OCI-LY1 (cell line): Measurements from ENCODE around the gene SLC15A4.

Source experiments
- H2AFZ ChIP-seq: fragments of 200-600 bp; sonication (generic), shearing (Covaris generic); 2 replicates; pipeline ENCODE4 v1.6.0; 2014; ENCODE audit warnings: antibody characterized with exemption, mild to moderate bottlenecking, low read length
- H3F3A ChIP-seq: fragments of 200-600 bp; sonication (generic), shearing (Covaris generic); 2 replicates; pipeline ENCODE4 v1.6.0; 2014; ENCODE audit warnings: mild to moderate bottlenecking, antibody characterized with exemption, low read length, moderate library complexity; ENCODE audit not compliant: insufficient read depth
- H3K27ac ChIP-seq: fragments of 200-600 bp; sonication (generic); 2 replicates; pipeline ENCODE4 v1.5.1; 2014; ENCODE audit warnings: low read length, mixed run types, mild to moderate bottlenecking, low read depth; ENCODE audit not compliant: poor library complexity, severe bottlenecking
- H3K27me3 ChIP-seq: fragments of 200-600 bp; sonication (generic); 2 replicates; pipeline ENCODE4 v1.6.0; 2014; ENCODE audit warnings: antibody characterized with exemption, mild to moderate bottlenecking, low read length, moderate library complexity; ENCODE audit not compliant: insufficient read depth
- H3K36me3 ChIP-seq: fragments of 200-600 bp; sonication (generic); 2 replicates; pipeline ENCODE4 v1.6.1; 2014; ENCODE audit warnings: mild to moderate bottlenecking, antibody characterized with exemption, low read length, moderate library complexity, mixed read lengths; ENCODE audit not compliant: insufficient read depth
- H3K4me1 ChIP-seq: fragments of 200-600 bp; sonication (generic); 2 replicates; pipeline ENCODE4 v1.5.1; 2014; ENCODE audit warnings: mild to moderate bottlenecking, low read length, moderate library complexity; ENCODE audit not compliant: insufficient read depth, severe bottlenecking
- H3K4me2 ChIP-seq: fragments of 200-600 bp; sonication (generic), shearing (Covaris generic); 2 replicates; pipeline ENCODE4 v1.6.1; 2014; ENCODE audit warnings: low read length
- H3K4me3 ChIP-seq: fragments of 200-600 bp; sonication (generic); 2 replicates; pipeline ENCODE4 v1.5.1; 2014; ENCODE audit warnings: low read length, low read depth, mild to moderate bottlenecking, mixed read lengths; ENCODE audit not compliant: poor library complexity, severe bottlenecking
- H3K79me2 ChIP-seq: fragments of 200-600 bp; shearing (Covaris generic); 2 replicates; pipeline ENCODE4 v1.6.1; 2016; ENCODE audit warnings: mixed run types, low read length, mixed read lengths; ENCODE audit not compliant: insufficient read depth
- H3K9ac ChIP-seq: fragments of 200-600 bp; sonication (generic), shearing (Covaris generic); 2 replicates; pipeline ENCODE4 v1.6.1; 2014; ENCODE audit warnings: mild to moderate bottlenecking, low read length, mixed read lengths
- H3K9me2 ChIP-seq: fragments of 200-600 bp; sonication (generic), shearing (Covaris generic); 2 replicates; pipeline ENCODE4 v1.6.1; 2014; ENCODE audit warnings: low read depth, mild to moderate bottlenecking, low read length, mixed read lengths
- H3K9me3 ChIP-seq: fragments of 200-600 bp; shearing (Covaris generic); 2 replicates; pipeline ENCODE4 v1.6.1; 2014; ENCODE audit warnings: low read length, mixed read lengths
- H4K20me1 ChIP-seq: fragments of 200-600 bp; sonication (generic), shearing (Covaris generic); 2 replicates; pipeline ENCODE4 v1.6.0; 2016; ENCODE audit warnings: mild to moderate bottlenecking, low read length; ENCODE audit not compliant: insufficient read depth
- CTCF ChIP-seq: fragments of 200-600 bp; sonication (generic), shearing (Covaris generic); IDR thresholded peaks from 2 replicates; pipeline ENCODE4 v1.5.1; 2017; ENCODE audit warnings: mild to moderate bottlenecking, antibody characterized with exemption, low read length, moderate library complexity, mixed read lengths
- EZH2 ChIP-seq: fragments of 200-600 bp; sonication (generic), shearing (Covaris generic); IDR thresholded peaks from 2 replicates; pipeline ENCODE4 v1.8.0; 2017; ENCODE audit warnings: borderline replicate concordance, mixed run types, mild to moderate bottlenecking, antibody characterized with exemption, low read length, moderate library complexity, mixed read lengths

SLC15A4 gene

GRCh38 chr12:128791395-128792322, 32.1 kb downstream of the SLC15A4 start:
- H3K36me3 ChIP-seq, result peaks cover 47% of the 10 kb centered on the region
- no peak overlapping the region for H3K9ac ChIP-seq
- H3K4me3 ChIP-seq, result no peak overlapping the region
- no peak overlapping the region for H3K27ac ChIP-seq
- H3K27me3 ChIP-seq, result no peaks in the 10 kb centered on the region
- H2AFZ ChIP-seq, result no peak overlapping the region
- H3K9me2 ChIP-seq, result no peaks in the 10 kb centered on the region
- H4K20me1 ChIP-seq, result no peaks in the 10 kb centered on the region
- TF ChIP-seq CTCF, result no peak
- TF ChIP-seq EZH2, result no peak
- peaks cover 33% of the 10 kb centered on the region for H3K4me1 ChIP-seq
- H3K4me2 ChIP-seq, result no peak overlapping the region
- no peaks in the 10 kb centered on the region for H3K9me3 ChIP-seq
- H3K79me2 ChIP-seq, result no peaks in the 10 kb centered on the region
- H3F3A ChIP-seq, result no peaks in the 10 kb centered on the region; the same call in 1 of the 2 replicates

- H3K4me3 ChIP-seq, result no peak overlapping the region
- H3K9ac ChIP-seq, result no peak overlapping the region
- no peaks in the 10 kb centered on the region for H3K9me3 ChIP-seq
- H3K27ac ChIP-seq, result no peak overlapping the region
- H3K79me2 ChIP-seq, result no peaks in the 10 kb centered on the region
- H4K20me1 ChIP-seq, result no peaks in the 10 kb centered on the region
- H3K27me3 ChIP-seq, result no peaks in the 10 kb centered on the region
- no peak overlapping the region for H3K4me2 ChIP-seq
- no peaks in the 10 kb centered on the region; the same call in 1 of the 2 replicates for H3F3A ChIP-seq
- TF ChIP-seq CTCF (no peak), EZH2 (no peak)
- H3K36me3 ChIP-seq, result peaks cover 47% of the 10 kb centered on the region
- H3K9me2 ChIP-seq, result no peaks in the 10 kb centered on the region
- no peak overlapping the region for H2AFZ ChIP-seq
- peaks cover 24% of the 10 kb centered on the region for H3K4me1 ChIP-seq
These were observed 32.9 kb downstream of the SLC15A4 start for GRCh38 chr12:128790653-128791373.

GRCh38 chr12:128790221-128790620, 33.5 kb downstream of the SLC15A4 start:
- Histone ChIP-seq H3K9me2 (no peaks in the 10 kb centered on the region), H3K27me3 (no peaks in the 10 kb centered on the region), H2AFZ (no peak overlapping the region), H3K4me3 (no peak overlapping the region), H4K20me1 (no peaks in the 10 kb centered on the region), H3K9ac (no peak overlapping the region), H3K36me3 (peaks cover 41% of the 10 kb centered on the region), H3K9me3 (no peaks in the 10 kb centered on the region), H3K79me2 (no peaks in the 10 kb centered on the region), H3K27ac (no peak overlapping the region), H3F3A (no peaks in the 10 kb centered on the region; the same call in 1 of the 2 replicates), H3K4me1 (peaks cover 18% of the 10 kb centered on the region), H3K4me2 (no peak overlapping the region)
- no peak for TF ChIP-seq EZH2
- no peak for TF ChIP-seq CTCF
